ENCODE data around the gene APOL6. TPM values are rescaled to one million over a fixed set of nuclear protein-coding genes. Genes with fewer than 3 reads are reported as not detected.

APOL6 gene
- polyA plus RNA-seq, 1 donor (not counting 4 experiments of a cell fraction or from before 2014, with no cell fraction given): 4.2 TPM

DNA sequence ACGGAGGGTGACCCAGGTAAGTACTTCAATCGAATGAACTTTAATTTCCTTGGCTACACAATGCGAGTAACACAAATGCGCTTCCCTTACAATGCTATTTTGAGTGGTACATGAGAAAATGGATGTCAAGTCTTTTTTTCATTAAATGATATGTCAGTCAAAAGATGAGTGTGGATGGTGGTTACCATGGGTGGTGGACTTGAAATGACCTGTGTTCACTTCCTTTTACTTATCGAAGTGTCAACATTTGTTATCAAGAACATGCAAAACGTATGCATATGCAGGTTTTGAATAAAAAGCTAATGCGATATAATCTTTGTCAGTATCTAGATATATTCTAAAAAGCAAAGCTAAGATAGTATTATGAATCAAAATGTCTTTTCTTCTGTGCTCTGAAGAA is 60.7 kb downstream of the APOL6 start:
- H3K79me2 ChIP-seq (ENCODE audit: control insufficient read depth, insufficient read depth, low read length): no peaks in the 10 kb centered on the region
- no peaks in the 10 kb centered on the region for H3K9me3 ChIP-seq (ENCODE audit: control insufficient read depth, low read depth, low read length)
- no peaks in the 10 kb centered on the region for H4K20me1 ChIP-seq (ENCODE audit: control insufficient read depth, extremely low read depth, insufficient read depth, low read length)
- no peak overlapping the region for H3K27ac ChIP-seq (ENCODE audit: control insufficient read depth, insufficient read depth, low read length)
- no peaks in the 10 kb centered on the region for H3K9me1 ChIP-seq (ENCODE audit: control insufficient read depth, extremely low read depth, insufficient read depth, low read length)
- H3K36me3 ChIP-seq (ENCODE audit: control insufficient read depth in 2 of 2, extremely low read depth in 1 of 2, insufficient read depth in 2 of 2, low read length in 2 of 2): no peaks in the 10 kb centered on the region
- H3K27me3 ChIP-seq (ENCODE audit: control insufficient read depth, extremely low read depth, insufficient read depth, low read length): no peaks in the 10 kb centered on the region
- H2AFZ ChIP-seq (ENCODE audit: control insufficient read depth, low read length): no peak overlapping the region
- TF ChIP-seq EZH2 (IDR thresholded peaks at IDR 0.05; ENCODE audit: low read length) (no peak), CTCF (optimal IDR thresholded peaks at IDR 0.05 in 1 of 3, IDR thresholded peaks at IDR 0.05 in 1 of 3, conservative IDR thresholded peaks at IDR 0.05 in 1 of 3; ENCODE audit: extremely low read depth in 1 of 3, insufficient read depth in 2 of 3, low read length in 3 of 3) (no peak)
- no peak overlapping the region for H3K4me3 ChIP-seq (ENCODE audit: control insufficient read depth in 2 of 3, extremely low read depth in 1 of 3, insufficient read depth in 2 of 3, low read depth in 1 of 3, low read length in 3 of 3)
- no peak for DNase-seq (ENCODE audit: low read depth, low spot score)
- dilution Hi-C loops (cut with MboI; ENCODE audit: extremely low pct_ligation_motif_present, low sequenced_read_pairs): no loop called here
- no peak overlapping the region for H3K4me2 ChIP-seq (ENCODE audit: control insufficient read depth, extremely low read depth, insufficient read depth, low read depth, low read length)
- no peak overlapping the region for H3K9ac ChIP-seq (ENCODE audit: control insufficient read depth, extremely low read depth, insufficient read depth, low read length)
- no peaks in the 10 kb centered on the region for H3K4me1 ChIP-seq (ENCODE audit: control insufficient read depth, extremely low read depth, insufficient read depth, low read length)
- no peak for FAIRE-seq

DNA sequence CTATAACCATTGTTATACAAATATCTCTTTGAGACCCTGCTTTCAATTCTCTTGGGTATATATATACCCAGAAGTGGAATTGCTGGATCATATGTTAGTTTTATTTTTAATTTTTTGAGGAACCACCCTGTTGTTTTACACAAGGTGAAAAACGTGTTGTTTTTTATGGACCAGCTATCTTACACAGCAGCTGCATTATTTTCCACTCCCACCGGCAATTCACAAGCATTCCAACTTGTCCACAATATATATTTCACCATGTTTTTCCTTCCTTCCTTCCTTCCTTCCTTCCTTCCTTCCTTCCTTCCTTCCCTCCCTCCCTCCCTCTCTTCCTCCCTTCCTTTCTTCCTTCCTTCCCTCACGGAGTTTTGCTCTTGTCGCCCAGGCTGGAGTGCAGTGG is 63.1 kb downstream of the APOL6 start:
- Histone ChIP-seq H3K36me3 (ENCODE audit: control insufficient read depth in 2 of 2, extremely low read depth in 1 of 2, insufficient read depth in 2 of 2, low read length in 2 of 2) (no peaks in the 10 kb centered on the region), H3K4me3 (ENCODE audit: control insufficient read depth in 2 of 3, extremely low read depth in 1 of 3, insufficient read depth in 2 of 3, low read depth in 1 of 3, low read length in 3 of 3) (no peak overlapping the region), H4K20me1 (ENCODE audit: control insufficient read depth, extremely low read depth, insufficient read depth, low read length) (no peaks in the 10 kb centered on the region), H3K4me2 (ENCODE audit: control insufficient read depth, extremely low read depth, insufficient read depth, low read depth, low read length) (no peak overlapping the region), H3K27me3 (ENCODE audit: control insufficient read depth, extremely low read depth, insufficient read depth, low read length) (no peaks in the 10 kb centered on the region), H3K79me2 (ENCODE audit: control insufficient read depth, insufficient read depth, low read length) (no peaks in the 10 kb centered on the region), H3K9me1 (ENCODE audit: control insufficient read depth, extremely low read depth, insufficient read depth, low read length) (no peaks in the 10 kb centered on the region), H3K9ac (ENCODE audit: control insufficient read depth, extremely low read depth, insufficient read depth, low read length) (no peak overlapping the region), H3K4me1 (ENCODE audit: control insufficient read depth, extremely low read depth, insufficient read depth, low read length) (no peaks in the 10 kb centered on the region), H3K27ac (ENCODE audit: control insufficient read depth, insufficient read depth, low read length) (no peak overlapping the region), H3K9me3 (ENCODE audit: control insufficient read depth, low read depth, low read length) (no peaks in the 10 kb centered on the region), H2AFZ (ENCODE audit: control insufficient read depth, low read length) (no peak overlapping the region)
- DNase-seq (ENCODE audit: low read depth, low spot score) (no peak), FAIRE-seq (no peak)
- dilution Hi-C loops (cut with MboI; ENCODE audit: extremely low pct_ligation_motif_present, low sequenced_read_pairs): no loop called here
- no peak for TF ChIP-seq CTCF (optimal IDR thresholded peaks at IDR 0.05 in 1 of 3, IDR thresholded peaks at IDR 0.05 in 1 of 3, conservative IDR thresholded peaks at IDR 0.05 in 1 of 3; ENCODE audit: extremely low read depth in 1 of 3, insufficient read depth in 2 of 3, low read length in 3 of 3)
- no peak for TF ChIP-seq EZH2 (IDR thresholded peaks at IDR 0.05; ENCODE audit: low read length)

Measured in keratinocyte (primary cell).